PC-9 (cell line): ENCODE measurements around the gene KRT80.

Source experiments
- EZH2 ChIP-seq: fragments of 200-600 bp; sonication (generic); IDR thresholded peaks from 2 replicates; pipeline ENCODE4 v1.8.0; 2017; ENCODE audit warnings: antibody characterized with exemption, low read depth
- TF ChIP-seq, protein P1 (sequence below): fragments of 200-600 bp; sonication (generic); conservative IDR thresholded peaks from 2 replicates; pipeline ENCODE4 v1.6.1; 2017; ENCODE audit warnings: mixed run types, antibody characterized with exemption, mild to moderate bottlenecking, moderate library complexity

DNA sequence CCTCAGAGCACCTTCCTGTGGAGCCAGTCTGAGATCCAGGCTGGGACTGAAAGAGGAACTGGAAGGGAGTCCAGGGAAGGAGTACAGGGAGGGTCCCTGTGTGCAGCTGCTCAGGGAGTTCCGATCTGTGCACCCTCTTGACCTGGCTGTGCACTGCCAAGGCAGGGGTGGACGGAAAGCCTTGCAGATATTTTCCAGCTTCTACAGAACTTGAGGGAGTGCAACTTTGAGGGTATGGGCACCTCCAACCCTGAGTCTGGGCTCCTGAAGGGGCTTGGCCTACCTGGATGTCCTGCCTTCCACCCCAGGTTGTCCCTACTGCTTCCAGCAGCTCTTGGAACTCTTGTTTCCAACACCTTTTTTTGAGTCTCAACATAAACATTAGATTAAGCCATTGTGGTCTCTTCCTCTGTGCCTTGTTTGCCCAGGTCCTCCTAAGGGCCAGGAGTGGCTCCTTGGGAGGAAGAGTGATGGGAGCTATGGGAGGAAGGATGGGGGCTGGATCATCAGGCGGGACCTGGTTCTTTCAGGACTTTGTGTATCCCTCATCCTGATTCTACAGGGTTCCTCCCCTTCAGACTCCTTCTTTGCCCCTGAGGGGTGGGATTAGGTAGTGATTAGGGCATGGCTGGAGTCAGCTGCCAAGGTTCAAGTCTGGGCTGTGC is 44.7 kb upstream of the KRT80 start:
- TF ChIP-seq, protein P1, sequence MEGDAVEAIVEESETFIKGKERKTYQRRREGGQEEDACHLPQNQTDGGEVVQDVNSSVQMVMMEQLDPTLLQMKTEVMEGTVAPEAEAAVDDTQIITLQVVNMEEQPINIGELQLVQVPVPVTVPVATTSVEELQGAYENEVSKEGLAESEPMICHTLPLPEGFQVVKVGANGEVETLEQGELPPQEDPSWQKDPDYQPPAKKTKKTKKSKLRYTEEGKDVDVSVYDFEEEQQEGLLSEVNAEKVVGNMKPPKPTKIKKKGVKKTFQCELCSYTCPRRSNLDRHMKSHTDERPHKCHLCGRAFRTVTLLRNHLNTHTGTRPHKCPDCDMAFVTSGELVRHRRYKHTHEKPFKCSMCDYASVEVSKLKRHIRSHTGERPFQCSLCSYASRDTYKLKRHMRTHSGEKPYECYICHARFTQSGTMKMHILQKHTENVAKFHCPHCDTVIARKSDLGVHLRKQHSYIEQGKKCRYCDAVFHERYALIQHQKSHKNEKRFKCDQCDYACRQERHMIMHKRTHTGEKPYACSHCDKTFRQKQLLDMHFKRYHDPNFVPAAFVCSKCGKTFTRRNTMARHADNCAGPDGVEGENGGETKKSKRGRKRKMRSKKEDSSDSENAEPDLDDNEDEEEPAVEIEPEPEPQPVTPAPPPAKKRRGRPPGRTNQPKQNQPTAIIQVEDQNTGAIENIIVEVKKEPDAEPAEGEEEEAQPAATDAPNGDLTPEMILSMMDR = no peak
- TF ChIP-seq EZH2 = no peak
